SK-N-SH (cell line): ENCODE data around the gene ANO9. TPM values are rescaled to one million over a fixed set of nuclear protein-coding genes. Genes with fewer than 3 reads are reported as not detected.

Source experiments
- CTCF ChIA-PET: fragments of 300-600, 350-600 bp; formaldehyde crosslinking; extraction: SDS; loops from one replicate; lab custom pipeline; 2021; lab: Yijun Ruan, JAX
- POLR2A ChIA-PET: fragments of 350-600 bp; sonication (Branson Sonifier 250); formaldehyde crosslinking; extraction: SDS; loops from one replicate; lab custom pipeline; 2020; ENCODE audit warnings: antibody characterized with exemption, inconsistent platforms; lab: Yijun Ruan, JAX
- DNase-seq: peaks from one replicate; pipeline ENCODE4 v3.0.0; 2012
- H2AFZ ChIP-seq: fragments of 200-600 bp; sonication (generic); 2 replicates; pipeline ENCODE4 v1.8.1; 2016; ENCODE audit warnings: antibody characterized with exemption, mild to moderate bottlenecking, low read depth
- H3F3A ChIP-seq: fragments of 200-600 bp; sonication (generic); replicated peaks from 2 replicates; pipeline ENCODE3; 2016; ENCODE audit warnings: antibody characterized with exemption, mild to moderate bottlenecking; ENCODE audit not compliant: insufficient read depth
- H3K27ac ChIP-seq, 2 experiments: fragments of 200-500 bp in 1 of 2; fragments of 200-600 bp in 1 of 2; sonication (Bioruptor generic) in 1 of 2; sonication (generic), shearing (Covaris generic) in 1 of 2; 2 replicates each; pipeline versions ENCODE4 v1.5.1 to v1.6.1; 2014 to 2016; ENCODE audit warnings: low read depth in 2 of 2, inconsistent platforms in 1 of 2, low read length in 1 of 2, mild to moderate bottlenecking in 1 of 2, mixed read lengths in 1 of 2
- H3K27me3 ChIP-seq: fragments of 200-600 bp; sonication (generic), shearing (Covaris generic); 2 replicates; pipeline ENCODE4 v1.6.1; 2016; ENCODE audit warnings: mixed run types; ENCODE audit not compliant: insufficient read depth
- H3K36me3 ChIP-seq, 2 experiments: fragments of 200-500 bp in 1 of 2; fragments of 200-600 bp in 1 of 2; sonication (Bioruptor generic) in 1 of 2; sonication (generic) in 1 of 2; replicated peaks in 1 of 2; 2 replicates each; pipeline versions ENCODE3 to v1.5.1; 2014 to 2016; ENCODE audit warnings: low read length in 1 of 2, mild to moderate bottlenecking in 1 of 2; ENCODE audit not compliant: insufficient read depth in 2 of 2, control insufficient read depth in 1 of 2
- H3K4me1 ChIP-seq, 2 experiments: fragments of 200-500 bp in 1 of 2; fragments of 200-600 bp in 1 of 2; sonication (Bioruptor generic) in 1 of 2; sonication (generic), shearing (Covaris generic) in 1 of 2; 2 replicates each; pipeline versions ENCODE4 v1.5.1 to v1.6.1; 2014 to 2016; ENCODE audit warnings: low read depth in 1 of 2, low read length in 1 of 2, mixed run types in 1 of 2; ENCODE audit not compliant: insufficient read depth in 2 of 2, control insufficient read depth in 1 of 2
- H3K4me2 ChIP-seq: fragments of 200-600 bp; sonication (generic), shearing (Covaris generic); 2 replicates; pipeline ENCODE4 v1.6.1; 2017; ENCODE audit warnings: mixed run types
- H3K4me3 ChIP-seq, 2 experiments: fragments of 200-500 bp in 1 of 2; fragments of 200-600 bp in 1 of 2; sonication (Bioruptor generic) in 1 of 2; sonication (generic), shearing (Covaris generic) in 1 of 2; 2 replicates each; pipeline versions ENCODE4 v1.5.1 to v1.8.1; 2014 to 2016; ENCODE audit warnings: low read depth in 2 of 2, inconsistent platforms in 1 of 2, low read length in 1 of 2, mild to moderate bottlenecking in 1 of 2, mixed read lengths in 1 of 2, moderate library complexity in 1 of 2
- H3K79me2 ChIP-seq: fragments of 200-600 bp; sonication (generic); 2 replicates; pipeline ENCODE4 v1.8.1; 2017; ENCODE audit warnings: mild to moderate bottlenecking; ENCODE audit not compliant: insufficient read depth
- H3K9ac ChIP-seq: fragments of 200-600 bp; sonication (generic); 2 replicates; pipeline ENCODE4 v1.6.1; 2017; ENCODE audit warnings: mixed run types
- H3K9me2 ChIP-seq: fragments of 200-600 bp; sonication (generic); 2 replicates; pipeline ENCODE4 v1.6.1; 2017; ENCODE audit warnings: mixed run types
- H3K9me3 ChIP-seq: fragments of 200-600 bp; sonication (generic); 2 replicates; pipeline ENCODE4 v1.6.1; 2017; ENCODE audit warnings: mixed run types, mild to moderate bottlenecking, moderate library complexity
- H4K20me1 ChIP-seq: fragments of 200-600 bp; sonication (generic); 2 replicates; pipeline ENCODE4 v1.6.1; 2017; ENCODE audit warnings: mild to moderate bottlenecking, mixed run types; ENCODE audit not compliant: insufficient read depth
- FOXJ3 ChIP-seq: sonication (generic); formaldehyde crosslinking; IDR thresholded peaks from 2 replicates; pipeline ENCODE4 v1.5.1; 2020; ENCODE audit warnings: mild to moderate bottlenecking, missing genetic modification reagents
- FOXM1 ChIP-seq: IDR thresholded peaks from 2 replicates; pipeline ENCODE4 v1.4.0; 2012; ENCODE audit warnings: low read depth, mild to moderate bottlenecking
- GABPA ChIP-seq: IDR thresholded peaks from 2 replicates; pipeline ENCODE4 v1.4.0; 2012; ENCODE audit warnings: low read depth, mild to moderate bottlenecking
- IRF3 ChIP-seq: fragments of 150-350 bp; IDR thresholded peaks from 2 replicates; pipeline ENCODE4 v1.6.1; 2016; ENCODE audit warnings: mild to moderate bottlenecking, low read depth, low read length
- MAX ChIP-seq: IDR thresholded peaks from 2 replicates; pipeline ENCODE4 v1.4.0; 2012; ENCODE audit warnings: low read depth
- POLR2AphosphoS5 ChIP-seq: IDR thresholded peaks from 2 replicates; pipeline ENCODE4 v1.6.1; 2012; ENCODE audit warnings: low read depth, low read length
- RCOR1 ChIP-seq: fragments of 150-350 bp; IDR thresholded peaks from 2 replicates; pipeline ENCODE4 v1.6.1; 2017; ENCODE audit warnings: antibody characterized with exemption, low read length
- ZBTB33 ChIP-seq: IDR thresholded peaks from 2 replicates; pipeline ENCODE4 v1.4.0; 2012; ENCODE audit warnings: low read depth, borderline replicate concordance
- WGBS: methylation state at CpG from one replicate; pipeline ENCODE4 v1.1.6; 2017; ENCODE audit warnings: low lambda C conversion rate; 5-methylcytosine and 5-hydroxymethylcytosine counted together
- polyA plus RNA-seq, 3 experiments: library from polyadenylated mRNA; depleted of rRNA; stranded (reverse); fragments of >200 nt; gene quantifications; 2 replicates each; pipeline ENCODE4 v1.2.3, GENCODE V29; 2012
- TF ChIP-seq, protein P1 (sequence below): fragments of 150-350 bp; IDR thresholded peaks from 2 replicates; pipeline ENCODE4 v1.6.1; 2017; ENCODE audit warnings: antibody characterized with exemption, low read length, low read depth, borderline replicate concordance

The ANO9 gene
- polyA plus RNA-seq, 1 of the 3 experiments (the other 2 are of a cell fraction) = 0.12 TPM

DNA sequence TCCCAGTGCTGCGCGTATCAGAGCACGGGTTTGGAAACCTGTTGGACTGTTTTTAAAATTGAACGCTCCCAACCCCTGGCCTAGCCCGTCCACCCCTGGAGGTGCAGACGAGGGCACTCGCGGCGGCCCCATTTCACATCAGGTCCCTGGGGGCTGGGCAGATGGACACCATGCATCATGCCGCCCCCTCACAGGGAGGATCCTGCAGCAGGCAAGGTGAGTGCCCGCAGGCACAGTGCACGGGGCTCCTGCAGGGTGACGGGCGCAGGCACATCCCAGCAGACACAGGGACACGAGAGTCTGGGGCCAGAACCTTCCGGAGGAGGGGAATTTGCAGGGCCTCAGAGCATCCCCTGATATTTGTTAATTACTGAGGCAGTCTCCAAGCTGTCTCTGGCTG, 7.3 kb downstream of the ANO9 start:
- H4K20me1 ChIP-seq = no peaks in the 10 kb centered on the region
- H3K9me2 ChIP-seq = no peaks in the 10 kb centered on the region
- DNase-seq = peak; percentile 33
- H2AFZ ChIP-seq = no peak overlapping the region
- TF ChIP-seq IRF3 = no peak
- no peak for TF ChIP-seq GABPA
- no peak for TF ChIP-seq ZBTB33
- TF ChIP-seq FOXJ3 (CRISPR knock-in tag) = no peak
- no peaks in the 10 kb centered on the region for H3K9me3 ChIP-seq
- H3K27ac ChIP-seq = no peak overlapping the region
- no peaks in the 10 kb centered on the region for H3K79me2 ChIP-seq
- CTCF ChIA-PET = interaction anchor here (0.6 to 1.0 kb wide), 2 partner anchors 9 to 483 kb away, joined by 3 read pairs; no protein-coding TSS in a partner anchor
- no peaks in the 10 kb centered on the region for H3K36me3 ChIP-seq
- no peak overlapping the region for H3K4me2 ChIP-seq
- H3K4me1 ChIP-seq = no peaks in the 10 kb centered on the region; a peak in 1 of 4 replicates
- H3K9ac ChIP-seq = no peak overlapping the region
- H3K27me3 ChIP-seq = peaks cover 12% of the 10 kb centered on the region; the same call in 1 of the 2 replicates
- POLR2A ChIA-PET = no interaction called here
- H3K4me3 ChIP-seq = no peak overlapping the region
- WGBS = 55% methylated on average over 10 of the region's 16 CpGs
- H3F3A ChIP-seq = no peaks in the 10 kb centered on the region

GRCh38 chr11:433641-434040, 8.2 kb downstream of the ANO9 start:
- Histone ChIP-seq H3K79me2 (no peaks in the 10 kb centered on the region), H2AFZ (no peak overlapping the region), H3F3A (no peaks in the 10 kb centered on the region), H3K27ac (no peak overlapping the region), H4K20me1 (no peaks in the 10 kb centered on the region), H3K4me2 (no peak overlapping the region), H3K9me2 (no peaks in the 10 kb centered on the region), H3K27me3 (peaks cover 12% of the 10 kb centered on the region; the same call in 1 of the 2 replicates), H3K36me3 (no peaks in the 10 kb centered on the region), H3K9me3 (no peaks in the 10 kb centered on the region), H3K4me1 (no peaks in the 10 kb centered on the region; a peak in 1 of 4 replicates), H3K4me3 (no peak overlapping the region), H3K9ac (no peak overlapping the region)
- TF ChIP-seq FOXM1 = no peak
- no peak for TF ChIP-seq POLR2AphosphoS5
- TF ChIP-seq, protein P1, sequence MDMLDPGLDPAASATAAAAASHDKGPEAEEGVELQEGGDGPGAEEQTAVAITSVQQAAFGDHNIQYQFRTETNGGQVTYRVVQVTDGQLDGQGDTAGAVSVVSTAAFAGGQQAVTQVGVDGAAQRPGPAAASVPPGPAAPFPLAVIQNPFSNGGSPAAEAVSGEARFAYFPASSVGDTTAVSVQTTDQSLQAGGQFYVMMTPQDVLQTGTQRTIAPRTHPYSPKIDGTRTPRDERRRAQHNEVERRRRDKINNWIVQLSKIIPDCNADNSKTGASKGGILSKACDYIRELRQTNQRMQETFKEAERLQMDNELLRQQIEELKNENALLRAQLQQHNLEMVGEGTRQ = no peak
- no peak for TF ChIP-seq IRF3
- TF ChIP-seq ZBTB33 = no peak
- TF ChIP-seq MAX = no peak
- TF ChIP-seq RCOR1 = no peak
- POLR2A ChIA-PET = no interaction called here
- 39% methylated on average over 10 of the region's 20 CpGs for WGBS
- DNase-seq = peak; percentile 28
- CTCF ChIA-PET = interaction anchor here (0.6 to 1.5 kb wide), 3 partner anchors 10 to 484 kb away, joined by 3 to 5 read pairs (median 3); no protein-coding TSS in a partner anchor
